ENCODE data around the gene GNG2.

GNG2 gene

DNA sequence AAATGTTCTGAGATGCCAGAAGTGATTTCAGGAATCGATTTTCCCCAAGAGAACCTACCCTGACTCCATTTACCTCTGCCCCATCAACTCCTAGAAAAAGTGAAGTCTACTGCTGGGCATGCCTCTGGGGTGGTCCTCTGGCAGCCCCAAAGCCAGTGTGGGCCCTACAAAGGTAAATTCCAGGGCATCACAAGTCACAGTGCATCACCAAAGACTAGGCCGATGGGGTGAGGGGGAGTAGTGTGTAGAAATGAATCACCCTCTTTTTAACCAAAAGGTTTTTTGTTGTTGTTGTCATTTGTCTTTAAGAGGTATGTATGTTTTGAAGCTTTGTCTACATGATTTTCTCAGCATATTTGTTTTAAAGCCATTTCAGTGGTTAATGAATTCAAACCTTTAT, 82.6 kb downstream of the GNG2 start:
- DNase-seq (ENCODE audit: low spot score) = no peak

- DNase-seq (ENCODE audit: low spot score) = no peak
Measured at GRCh38 chr14:51950007-51950406, 89.6 kb downstream of the GNG2 start.

DNA sequence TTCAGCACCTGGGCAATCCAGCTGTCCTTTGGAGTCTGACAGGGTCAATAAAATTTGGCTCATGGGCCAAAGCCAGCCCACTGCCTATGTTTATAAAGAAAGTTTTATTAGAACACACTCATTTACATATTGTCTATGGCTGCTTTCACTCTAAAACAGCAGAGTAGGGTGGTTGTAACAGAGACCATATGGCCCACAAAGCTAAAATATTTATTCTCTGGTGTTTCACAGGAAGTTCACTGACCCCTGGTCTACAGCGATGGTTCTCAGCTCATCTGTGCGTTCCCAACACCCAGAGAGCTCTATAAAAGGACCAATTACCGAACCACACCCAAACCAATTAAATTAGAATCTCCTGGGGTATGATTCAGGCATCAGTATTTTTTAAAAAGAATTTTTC, 91.2 kb downstream of the GNG2 start:
- DNase-seq (ENCODE audit: low spot score) = no peak

DNA sequence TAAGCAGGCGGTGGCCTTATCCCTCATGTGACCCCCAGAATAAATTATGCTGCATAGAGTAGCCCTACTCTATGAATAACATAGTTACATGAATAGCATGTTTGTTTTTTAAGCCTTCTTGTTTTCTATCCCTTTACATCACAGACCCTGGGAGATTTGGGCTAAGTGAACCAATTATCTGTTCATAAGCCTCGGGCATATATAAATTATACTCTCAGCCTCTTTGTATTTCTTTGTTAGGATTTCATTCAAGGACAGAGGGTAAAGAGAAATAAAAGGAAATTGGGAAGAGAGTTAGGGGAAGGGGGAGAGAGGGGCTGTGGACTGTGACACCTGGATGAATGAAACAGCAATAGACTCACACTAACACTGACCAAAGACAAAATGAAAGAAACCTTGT, 93.6 kb downstream of the GNG2 start:
- no peak for DNase-seq (ENCODE audit: low spot score)

GRCh38 chr14:51954657-51955056, 94.2 kb downstream of the GNG2 start:
- DNase-seq (ENCODE audit: low spot score) = no peak

GRCh38 chr14:51957950-51958349, 97.5 kb downstream of the GNG2 start:
- no peak for DNase-seq (ENCODE audit: low spot score)

DNA sequence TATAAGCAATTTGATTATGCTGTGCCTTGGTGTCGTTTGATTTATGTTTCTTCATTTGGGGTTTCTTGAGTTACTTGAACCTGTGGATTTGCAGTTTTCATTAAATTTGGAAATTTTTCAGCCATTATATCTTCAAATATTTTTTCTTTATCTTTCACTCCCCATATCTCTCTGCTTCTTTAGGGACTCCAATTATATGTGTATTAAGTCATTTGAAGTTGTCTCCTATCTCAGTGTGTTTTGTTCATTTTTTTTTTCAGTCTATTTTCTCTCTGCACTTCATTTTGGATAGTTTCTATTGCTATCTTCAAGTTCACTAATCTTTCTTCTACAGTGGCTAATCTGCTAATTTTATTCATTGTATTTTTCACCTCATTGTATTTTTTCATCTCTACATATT, 99.5 kb downstream of the GNG2 start:
- DNase-seq (ENCODE audit: low spot score) = no peak

GRCh38 chr14:51960866-51961265, 100.5 kb downstream of the GNG2 start:
- no peak for DNase-seq (ENCODE audit: low spot score)

DNA sequence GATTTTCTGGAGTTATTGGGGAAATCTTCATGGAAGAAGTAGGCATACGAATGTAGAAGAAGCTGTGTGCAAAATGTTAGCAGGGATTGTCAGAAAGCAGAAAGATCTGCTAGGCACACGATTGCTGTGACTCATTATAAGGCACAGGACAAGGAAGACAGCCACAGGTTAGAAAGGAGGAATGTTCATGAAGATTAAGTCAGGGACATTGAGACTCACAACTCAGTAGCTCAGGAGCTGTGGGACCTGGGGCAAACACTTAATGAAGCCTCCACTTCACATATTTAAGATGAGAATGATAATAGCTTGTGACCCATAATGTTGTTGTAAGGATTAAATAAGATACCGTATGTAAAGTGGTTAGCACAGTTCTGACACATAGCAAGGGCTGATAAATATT, 102.3 kb downstream of the GNG2 start:
- peak; percentile 16 for DNase-seq (ENCODE audit: low spot score)

DNA sequence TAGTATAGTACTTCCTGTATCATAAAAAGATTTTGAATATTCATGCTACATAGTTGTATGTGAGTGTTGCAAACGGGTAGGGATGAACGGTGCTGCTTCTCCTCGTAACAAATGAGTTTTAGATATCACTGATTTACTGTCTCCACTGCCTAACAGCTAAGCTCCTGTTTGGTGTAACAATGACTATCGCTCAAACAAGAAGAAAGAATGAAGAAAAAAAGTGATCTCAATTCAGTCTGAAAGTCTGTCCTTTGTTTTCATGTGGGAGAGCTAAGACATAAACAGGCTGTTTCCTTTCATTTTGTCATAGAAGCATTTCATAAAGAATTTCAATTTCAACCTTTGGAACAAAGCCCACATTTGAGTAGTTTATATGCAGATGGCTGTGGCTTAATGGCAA, 102.9 kb downstream of the GNG2 start:
- peak; percentile 6 for DNase-seq (ENCODE audit: low spot score)

DNA sequence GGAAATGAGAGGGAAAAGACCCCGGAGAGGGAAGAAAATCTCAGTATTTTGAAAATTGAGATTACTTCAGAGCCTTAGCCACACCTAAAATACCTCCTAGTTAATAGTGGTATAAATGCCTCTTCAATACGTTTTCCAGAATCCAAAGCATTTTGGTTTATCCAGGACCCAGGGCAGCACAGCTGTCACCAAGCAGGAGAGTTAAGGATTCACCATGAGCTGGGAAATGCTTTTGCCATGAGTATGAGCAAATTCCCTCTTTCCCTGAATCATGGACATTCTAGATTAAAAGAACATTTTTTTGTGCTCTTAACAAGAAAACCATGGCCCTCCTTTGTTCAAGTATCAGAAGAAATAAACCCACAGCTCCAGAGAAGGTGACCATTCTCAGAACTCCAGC, 107.1 kb downstream of the GNG2 start:
- DNase-seq (ENCODE audit: low spot score) = no peak

DNA sequence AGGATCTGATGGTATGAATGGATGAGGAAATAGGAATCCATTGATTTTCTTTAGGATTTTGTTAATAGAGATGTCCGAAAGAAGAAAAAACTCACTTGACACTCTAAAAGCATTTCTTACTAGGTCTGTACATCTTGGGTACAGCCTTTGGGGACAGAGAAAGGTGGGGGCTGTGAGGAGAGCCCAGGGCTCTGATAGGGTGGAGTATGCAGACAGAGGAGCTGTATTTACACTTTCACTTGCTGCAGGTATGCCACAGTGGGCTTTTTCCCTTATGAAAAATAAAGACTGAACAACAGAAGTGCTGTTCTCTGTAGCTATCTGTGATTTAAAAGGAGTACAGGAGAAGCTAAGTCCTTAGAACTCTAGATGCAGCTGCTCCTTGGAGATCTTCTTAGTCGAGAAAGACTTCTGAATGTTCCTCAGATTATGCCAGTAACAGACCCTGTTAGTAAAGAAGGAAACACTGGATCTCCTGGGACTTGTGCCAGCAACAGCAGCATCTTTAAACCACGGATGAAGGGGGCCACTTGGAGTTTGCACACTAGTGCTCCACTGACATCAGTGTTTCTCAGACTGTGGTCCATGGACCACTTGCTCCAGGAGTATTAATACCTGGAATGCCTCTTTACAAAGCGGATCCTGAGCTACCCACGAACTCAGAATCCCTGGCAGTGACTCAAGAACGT, 109.6 kb downstream of the GNG2 start:
- no peak for DNase-seq (ENCODE audit: low spot score)

GRCh38 chr14:51972566-51972965, 112.2 kb downstream of the GNG2 start:
- no peak for DNase-seq (ENCODE audit: low spot score)

GRCh38 chr14:51977075-51977474, 116.7 kb downstream of the GNG2 start:
- DNase-seq (ENCODE audit: low spot score) = no peak

GRCh38 chr14:51978681-51979085, 118.3 kb downstream of the GNG2 start:
- DNase-seq (ENCODE audit: low spot score) = no peak

DNA sequence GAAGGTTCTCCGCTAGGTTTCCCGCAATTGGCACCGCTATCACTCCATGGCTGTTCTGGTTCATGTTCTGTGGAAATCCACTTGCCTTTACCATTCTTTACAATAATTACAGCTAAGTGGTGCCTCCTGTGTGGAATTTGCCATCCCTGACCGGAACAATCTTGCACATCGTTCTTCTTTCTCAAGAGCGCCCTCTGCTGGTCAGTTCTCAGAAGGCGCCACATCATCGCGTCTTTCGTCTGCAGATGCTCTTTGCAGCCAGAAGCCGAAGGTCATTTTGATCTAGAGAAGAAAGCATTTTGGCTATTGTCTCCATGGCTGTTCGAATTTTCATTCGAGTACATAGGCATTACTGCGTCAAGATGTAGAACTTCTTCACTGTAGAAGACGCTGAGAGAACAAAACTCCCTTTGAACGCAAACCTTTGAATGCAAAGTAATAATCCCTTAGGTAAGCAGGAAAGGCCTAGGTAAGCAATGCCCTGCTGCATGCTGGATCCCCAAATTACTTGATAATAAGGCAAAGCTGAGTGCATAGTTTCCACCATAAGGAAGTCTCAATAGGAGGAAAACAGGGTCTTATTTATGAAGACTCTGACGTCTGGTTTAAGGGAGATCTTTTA, 118.8 kb downstream of the GNG2 start:
- DNase-seq (ENCODE audit: low spot score) = peak; percentile 78

DNA sequence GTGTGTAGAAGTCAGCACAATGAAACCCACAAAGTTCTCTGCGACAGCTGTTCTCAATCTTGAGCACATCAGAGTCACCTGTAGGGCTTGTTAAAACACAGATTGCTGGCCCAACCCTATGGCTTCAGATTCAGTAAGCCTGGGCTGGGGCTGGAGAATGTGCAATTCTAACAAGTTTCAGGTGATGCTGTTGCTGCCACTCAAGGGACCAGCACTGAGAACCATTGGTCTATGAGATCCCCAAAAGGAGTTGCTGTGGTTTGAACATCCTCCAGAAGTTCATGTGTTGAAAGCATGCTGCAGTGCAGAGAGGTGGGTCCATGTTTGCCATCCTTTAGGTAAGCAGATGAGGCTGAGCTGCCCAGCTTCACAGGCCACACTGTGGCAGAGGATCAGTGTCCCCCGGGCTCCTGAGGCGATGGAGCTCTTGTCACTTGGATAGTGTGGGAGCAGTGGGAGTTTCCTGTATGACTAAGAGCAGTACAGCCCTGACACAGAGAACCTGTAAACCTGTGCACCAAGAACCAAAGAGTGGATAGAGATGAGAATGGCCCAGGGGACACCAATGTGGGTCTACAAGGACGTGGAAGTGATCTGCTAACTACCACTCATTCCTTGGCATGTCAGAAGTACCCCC, 120.9 kb downstream of the GNG2 start:
- DNase-seq (ENCODE audit: low spot score) = no peak

DNA sequence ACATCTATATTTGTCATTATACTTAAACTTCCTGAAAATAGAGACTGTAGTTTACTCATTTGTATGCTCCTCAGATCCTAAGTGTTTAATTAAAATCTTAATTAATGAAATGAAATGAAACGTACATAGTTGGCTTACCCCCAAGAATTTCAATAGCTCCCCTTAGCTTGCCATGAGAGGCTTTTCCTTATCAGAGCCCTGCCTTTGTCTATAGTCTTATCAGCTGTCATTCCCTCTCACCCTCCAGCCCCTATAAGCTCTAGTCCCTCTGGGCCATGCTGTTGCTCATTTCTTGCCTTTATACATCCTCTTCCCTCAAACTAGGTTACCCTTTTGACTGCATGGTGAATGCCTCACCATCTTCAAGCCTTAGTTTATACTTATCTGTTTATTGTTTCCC, 127.8 kb downstream of the GNG2 start:
- DNase-seq (ENCODE audit: low spot score) = no peak

DNA sequence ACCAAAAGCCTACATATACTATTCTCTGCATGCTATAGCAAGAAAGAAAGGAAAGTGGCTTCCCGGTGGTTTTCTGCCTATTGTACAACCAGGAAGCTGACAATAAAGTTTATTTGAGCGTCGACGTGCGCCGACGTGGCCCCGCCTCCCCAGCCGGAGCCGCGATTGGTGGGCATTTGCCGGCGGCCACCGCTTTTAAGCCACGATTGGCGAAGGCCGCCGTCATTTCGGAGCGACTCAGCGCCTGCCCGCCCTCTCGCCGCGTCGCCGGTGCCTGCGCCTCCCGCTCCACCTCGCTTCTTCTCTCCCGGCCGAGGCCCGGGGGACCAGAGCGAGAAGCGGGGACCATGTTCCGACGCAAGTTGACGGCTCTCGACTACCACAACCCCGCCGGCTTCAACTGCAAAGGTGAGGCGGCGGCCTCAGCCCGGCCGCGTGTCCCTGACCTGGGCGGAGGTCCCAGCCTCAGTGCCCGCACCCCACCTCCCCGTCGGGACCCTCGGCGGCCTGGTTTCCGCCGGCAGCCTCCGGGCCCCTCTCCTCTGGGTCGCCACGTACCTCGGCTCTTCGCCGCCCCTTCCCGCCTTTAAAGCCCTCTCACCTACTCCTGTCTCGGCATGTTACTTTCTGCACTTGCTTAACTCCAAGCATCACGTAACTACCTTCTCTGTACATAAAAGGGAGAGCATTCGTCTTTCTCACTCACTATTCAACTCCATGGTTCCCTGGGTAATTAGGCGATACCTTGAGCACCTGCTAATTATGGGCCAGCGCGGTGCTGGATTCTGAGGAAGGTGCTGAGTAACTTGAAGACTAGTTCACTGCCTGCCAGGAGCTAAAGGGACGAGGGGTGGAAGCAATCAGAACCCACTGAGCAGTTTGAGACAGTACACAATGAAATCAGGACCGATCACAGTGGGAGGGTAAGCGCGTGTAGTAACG, 129.2 kb downstream of the GNG2 start, which contains the start of gene RTRAF:
TSS of gene RTRAF (plus strand) at position 254 of the 942 bp plus-strand sequence. CDS start at position 348, 94 bp downstream.
- peak; percentile 90 for DNase-seq (ENCODE audit: low spot score)

DNA sequence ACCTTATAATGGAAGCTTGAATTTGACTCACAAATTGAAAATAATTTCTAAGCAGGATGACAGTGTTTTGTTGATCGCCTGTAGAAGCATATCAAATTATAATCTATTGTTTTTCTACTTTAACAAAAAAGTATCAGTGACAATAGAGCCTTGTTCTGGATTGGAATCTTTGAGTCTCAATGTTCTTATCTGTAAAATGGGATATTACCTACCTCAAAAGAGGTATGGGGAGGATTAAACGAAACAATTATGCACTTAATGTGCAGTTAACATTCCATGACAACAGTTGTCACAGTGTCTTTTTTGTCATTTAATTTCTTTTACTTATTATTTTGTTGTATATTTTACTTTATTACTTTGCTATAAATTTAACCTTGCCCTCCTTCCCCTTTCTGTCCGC, 130.1 kb downstream of the GNG2 start:
- no peak for DNase-seq (ENCODE audit: low spot score)

- no peak for DNase-seq (ENCODE audit: low spot score)
Measured at GRCh38 chr14:51993285-51993920, 133.0 kb downstream of the GNG2 start.
